GM18519 (cell line): ENCODE measurements around the gene FGB.

Source experiments
- ATAC-seq: cut with Tn5 transposase; IDR thresholded peaks from one replicate; pipeline ENCODE4 v1.9.1; 2021; ENCODE audit warnings: mild to moderate bottlenecking, moderate library complexity; ENCODE audit not compliant: unreplicated experiment, low FRiP score

FGB gene

GRCh38 chr4:154562697-154563254 lies at the start of gene FGB:
Gene FGB (plus strand): TSS chr4:154563011. CDS start chr4:154563019, 8 bp downstream.
- no peak for ATAC-seq

- ATAC-seq: no peak
Measured at GRCh38 chr4:154516318-154517029, 46.3 kb upstream of the FGB start.

GRCh38 chr4:154517591-154517990 lies 45.2 kb upstream of the FGB start:
- ATAC-seq: no peak

- no peak for ATAC-seq
Measured at GRCh38 chr4:154519214-154519613, 43.6 kb upstream of the FGB start.

- ATAC-seq: no peak
Measured at GRCh38 chr4:154521607-154522006, 41.2 kb upstream of the FGB start.

- peak; percentile 58 for ATAC-seq
Measured at GRCh38 chr4:154526151-154526550, 36.7 kb upstream of the FGB start.

GRCh38 chr4:154527308-154527707 lies 35.5 kb upstream of the FGB start:
- no peak for ATAC-seq

- ATAC-seq: no peak
Measured at GRCh38 chr4:154528869-154529268, 33.9 kb upstream of the FGB start.

- ATAC-seq: no peak
Measured at GRCh38 chr4:154529728-154530519, 32.9 kb upstream of the FGB start.

- ATAC-seq: no peak
Measured at GRCh38 chr4:154534296-154534695, 28.5 kb upstream of the FGB start.

GRCh38 chr4:154542271-154542879 lies 20.4 kb upstream of the FGB start:
- no peak for ATAC-seq

GRCh38 chr4:154545689-154546088 lies 17.1 kb upstream of the FGB start:
- ATAC-seq: no peak

GRCh38 chr4:154549894-154550790 lies 12.7 kb upstream of the FGB start, which contains the start of gene PLRG1:
Gene PLRG1 (minus strand): TSS chr4:154550400. CDS start chr4:154550308, 92 bp downstream.
- ATAC-seq: peak; percentile 97

GRCh38 chr4:154551872-154552686 lies 10.7 kb upstream of the FGB start:
- peak; percentile 49 for ATAC-seq

- peak; percentile 12 for ATAC-seq
Measured at GRCh38 chr4:154559141-154559493, 3.7 kb upstream of the FGB start.

- ATAC-seq: peak; percentile 79
Measured at GRCh38 chr4:154559494-154560418, 3.1 kb upstream of the FGB start.

- ATAC-seq: no peak
Measured at GRCh38 chr4:154560419-154560801, 2.4 kb upstream of the FGB start.

- ATAC-seq: no peak
Measured at GRCh38 chr4:154560824-154561231, 2.0 kb upstream of the FGB start.
